Glomerular endothelial cell (primary cell): ENCODE measurements around the gene RASA3. TPM values are rescaled to one million over a fixed set of nuclear protein-coding genes. Genes with fewer than 3 reads are reported as not detected.

ENCODE experiments used
- DNase-seq: peaks from one replicate; pipeline ENCODE4 v3.0.0-alpha.2; 2011; ENCODE audit warnings: low read depth, low spot score; ENCODE audit errors: extremely low read depth
- total RNA-seq: library from RNA; depleted of rRNA; stranded (reverse); fragments of >200 nt; gene quantifications from 2 replicates; pipeline ENCODE4 v1.2.3, GENCODE V29; 2015

The RASA3 gene
- total RNA-seq, 1 donor from 2014 or later: 73.2 TPM

DNA sequence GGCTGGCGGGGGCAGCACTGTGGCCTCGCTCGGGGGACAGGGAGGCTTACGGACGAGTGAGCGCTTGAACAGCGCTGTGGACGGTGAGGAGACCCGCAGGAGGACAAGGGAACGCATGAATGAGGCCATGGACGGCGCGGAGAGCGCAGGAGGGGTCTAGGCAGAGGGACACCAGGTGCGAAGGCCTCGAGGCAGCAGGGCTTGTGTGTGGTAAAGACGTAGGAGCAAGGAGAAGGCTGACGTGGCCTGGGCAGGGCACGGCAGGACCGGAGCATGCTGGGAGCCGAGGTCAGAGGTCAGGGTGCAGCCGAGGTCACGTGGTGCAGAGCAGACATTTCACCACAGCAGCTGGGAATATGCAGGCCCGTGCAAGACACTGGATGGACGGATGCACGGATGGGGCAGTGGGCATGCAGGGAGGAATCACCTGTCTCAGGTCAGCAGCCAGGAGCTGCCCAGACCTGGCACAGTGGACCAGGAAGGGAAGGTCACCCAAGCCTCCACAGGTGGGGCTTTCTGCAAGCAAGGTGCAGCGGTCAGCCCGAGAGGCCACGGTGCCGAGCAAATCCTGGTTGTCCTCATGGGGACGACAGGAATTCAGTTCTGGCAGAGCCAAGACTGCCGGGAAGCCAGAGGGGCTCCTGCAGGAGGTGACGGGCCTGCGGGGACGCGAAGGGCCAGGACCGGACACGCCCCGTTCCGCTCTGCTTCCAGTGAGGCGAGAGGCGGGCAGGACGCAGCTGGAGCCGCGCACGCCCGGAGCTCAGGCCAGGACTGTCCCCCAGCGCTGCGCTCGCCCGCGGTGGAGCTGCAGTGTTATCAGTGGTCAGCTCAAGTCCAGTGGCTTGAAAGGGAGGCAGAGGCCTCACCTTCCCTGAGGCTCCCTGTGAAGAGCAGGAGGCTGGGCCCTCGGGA is 72.2 kb downstream of the RASA3 start:
- no peak for DNase-seq

DNA sequence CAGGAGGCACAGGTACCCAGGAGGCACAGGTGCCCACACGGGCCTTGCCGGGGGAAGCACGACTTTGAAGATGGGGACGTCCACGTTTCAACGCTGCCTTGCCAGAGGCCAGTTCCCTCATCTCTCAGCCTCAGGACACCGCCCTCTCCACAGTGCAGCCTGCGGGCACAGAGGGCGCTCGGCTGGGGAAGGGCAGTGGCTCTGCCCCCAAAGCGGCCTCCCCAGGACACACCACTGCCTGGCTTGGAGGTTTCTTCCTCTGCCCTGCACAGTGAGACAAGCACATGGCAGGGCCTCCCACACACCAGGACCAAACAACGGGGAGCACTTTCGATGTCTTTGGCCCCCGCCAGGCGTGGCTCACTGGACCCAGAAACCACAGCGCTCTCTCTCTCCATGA is 73.0 kb downstream of the RASA3 start:
- DNase-seq: no peak

DNA sequence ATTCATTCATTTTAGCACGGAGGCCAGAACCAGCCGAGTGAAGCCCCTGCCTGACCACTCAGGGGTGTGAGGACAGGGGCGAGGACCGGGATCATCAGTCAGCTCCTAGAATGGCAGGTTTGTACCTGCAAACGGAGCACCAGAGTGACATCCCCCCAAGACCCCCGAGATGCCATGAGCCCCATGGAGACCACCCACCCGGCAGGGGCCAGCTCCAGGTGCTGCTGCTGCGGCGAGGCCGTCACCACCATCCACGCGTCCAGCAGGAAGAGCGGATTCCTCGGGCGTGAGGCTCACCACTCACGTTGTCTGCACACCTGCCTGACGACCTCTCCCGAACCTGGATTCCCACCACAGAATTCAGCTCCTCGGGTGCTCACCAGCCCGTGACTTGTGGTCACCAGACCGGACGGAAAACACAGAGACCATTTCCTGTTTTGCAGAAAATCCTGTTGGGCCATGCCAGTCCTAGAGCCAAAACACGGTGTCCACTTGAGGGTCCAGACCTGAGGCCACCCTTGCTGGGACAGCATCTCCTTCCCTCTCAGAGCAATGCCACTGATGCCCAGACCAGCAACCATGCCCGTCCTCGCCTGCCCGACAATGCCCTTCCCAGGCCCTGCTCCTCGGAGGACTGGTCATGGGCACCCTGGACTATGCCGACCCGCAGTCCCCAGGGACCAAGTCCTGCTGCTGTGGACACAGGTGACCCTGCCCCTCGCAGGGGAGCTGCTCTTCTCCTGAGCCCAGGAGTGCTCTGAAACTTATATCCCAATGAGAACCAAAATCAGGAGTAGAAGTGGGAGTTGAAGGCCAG is 74.2 kb downstream of the RASA3 start:
- no peak for DNase-seq

DNA sequence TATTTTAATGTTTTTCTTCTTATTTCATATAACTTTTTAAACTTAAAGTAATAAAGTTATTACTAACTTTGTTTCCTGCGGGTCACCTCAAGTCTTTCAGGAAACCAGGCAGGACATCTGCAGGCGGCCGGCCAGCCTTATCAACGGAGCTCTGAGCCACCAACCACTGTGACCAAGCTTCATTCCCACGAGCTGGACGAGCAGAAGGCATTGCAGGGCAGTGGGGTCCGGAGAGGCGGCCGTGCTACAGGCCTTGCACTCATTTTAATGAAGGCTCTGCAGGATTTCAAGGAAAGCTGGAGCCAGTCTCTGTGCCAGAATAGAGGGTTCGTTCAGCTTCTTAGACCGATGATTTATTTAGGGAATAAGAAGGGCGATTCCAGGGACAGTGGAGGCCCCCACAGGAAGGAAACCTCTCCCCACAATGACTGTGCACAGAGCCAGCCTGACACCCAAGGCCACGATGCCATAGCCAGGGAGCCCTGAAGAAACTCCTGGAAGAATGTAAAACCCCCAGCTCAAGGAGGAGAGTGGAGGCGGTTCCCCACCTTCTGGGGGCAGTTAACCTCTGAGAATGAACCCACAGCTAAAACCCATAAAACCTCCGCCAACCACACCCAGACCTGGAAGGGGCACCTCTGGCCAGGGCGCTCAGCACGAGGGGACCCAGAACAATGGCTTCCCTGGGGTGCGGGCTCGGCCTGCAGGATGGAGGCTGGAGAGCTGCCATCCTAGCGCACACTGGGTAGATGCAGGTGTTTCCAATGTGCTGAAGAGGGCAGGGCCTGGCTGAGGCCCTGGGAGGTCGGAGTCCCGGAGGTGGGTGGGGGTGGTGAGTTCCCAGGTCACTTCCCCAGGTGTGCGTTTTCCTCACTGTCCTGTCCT is 75.0 kb downstream of the RASA3 start:
- DNase-seq: no peak

DNA sequence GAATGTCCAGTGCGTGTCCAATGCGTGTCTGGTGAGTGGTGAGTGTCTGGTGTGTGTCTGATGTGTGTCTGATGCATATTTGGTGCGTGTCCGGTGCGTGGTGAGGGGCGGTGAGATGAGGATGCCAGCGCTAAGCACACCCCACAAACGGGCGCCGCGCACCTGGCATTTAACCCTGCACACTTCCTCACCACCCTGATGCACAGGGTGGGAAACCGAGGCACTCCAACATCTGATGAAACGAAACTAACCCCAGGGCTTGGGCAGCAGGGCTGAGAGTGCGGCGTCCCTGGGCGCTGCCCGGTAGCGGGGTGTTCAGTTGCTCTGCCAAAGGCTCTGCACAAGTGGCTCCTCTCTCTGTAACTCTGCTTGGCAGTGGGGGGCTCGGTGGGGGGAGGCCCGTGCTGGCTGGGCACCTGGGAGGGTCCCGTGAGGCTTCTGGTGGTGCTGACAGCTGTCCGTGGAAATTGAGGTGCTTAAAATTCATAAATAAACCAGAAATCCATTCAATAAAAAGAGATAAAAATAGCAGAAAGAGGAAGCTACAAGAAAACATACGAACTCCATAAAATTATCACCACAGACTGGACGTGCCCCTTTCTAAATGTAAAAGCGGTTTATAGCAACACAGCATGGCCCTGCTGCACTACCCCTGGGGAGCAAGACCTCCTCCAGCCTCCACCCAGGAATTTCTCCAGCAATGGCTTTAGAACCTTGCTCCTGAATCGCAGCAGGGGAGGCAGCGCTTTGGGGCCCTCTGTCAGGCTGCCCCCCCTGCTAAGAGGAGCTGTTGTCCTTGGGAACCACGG is 76.0 kb downstream of the RASA3 start:
- no peak for DNase-seq

DNA sequence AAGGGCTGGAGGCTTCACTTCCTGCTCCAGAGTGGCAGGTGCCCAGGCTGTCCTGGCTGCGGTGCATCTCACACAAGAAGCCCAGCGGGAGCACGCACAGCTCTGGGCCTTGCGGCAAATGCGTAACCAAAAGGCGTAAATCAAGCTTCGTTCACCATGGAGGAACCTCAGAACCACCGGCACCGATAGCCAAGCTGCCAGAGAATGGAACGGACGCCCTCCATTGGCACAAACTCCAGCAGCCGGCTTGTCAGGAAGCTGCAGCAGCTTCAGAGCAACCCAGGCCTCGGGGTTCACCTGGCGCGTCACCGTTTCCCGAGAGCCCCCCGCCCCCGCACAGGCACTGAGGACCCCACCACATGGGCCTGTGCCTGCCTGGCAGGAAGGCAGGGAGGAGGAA is 76.7 kb downstream of the RASA3 start:
- no peak for DNase-seq

DNA sequence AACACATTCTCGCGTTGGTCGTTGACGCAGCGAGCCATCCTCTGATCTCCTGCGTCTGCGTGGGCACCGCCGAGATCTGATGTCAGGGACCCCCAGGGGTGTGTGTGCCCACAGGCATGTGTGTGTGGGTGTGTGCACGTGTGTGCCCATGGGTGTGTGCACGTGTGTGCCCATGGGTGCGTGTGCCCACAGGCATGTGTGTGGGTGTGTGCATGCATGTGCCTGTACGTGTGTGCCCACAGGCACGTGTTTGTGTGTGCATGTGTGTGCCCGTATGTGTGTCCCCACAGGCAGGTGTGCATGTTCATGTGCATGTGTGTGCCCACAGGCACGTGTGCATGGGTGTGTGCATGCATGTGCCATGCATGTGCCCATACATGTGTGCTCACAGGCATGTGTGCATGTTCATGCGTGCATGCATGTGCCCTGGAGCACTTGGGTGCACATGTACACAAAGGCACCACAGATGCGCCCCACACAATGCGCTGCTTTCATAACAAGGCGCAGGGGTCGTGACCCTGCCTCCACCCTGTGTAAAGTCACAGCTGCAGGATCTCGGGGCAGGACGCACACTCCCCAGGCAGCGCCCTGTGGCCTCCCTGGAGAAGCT is 77.5 kb downstream of the RASA3 start:
- DNase-seq: no peak

DNA sequence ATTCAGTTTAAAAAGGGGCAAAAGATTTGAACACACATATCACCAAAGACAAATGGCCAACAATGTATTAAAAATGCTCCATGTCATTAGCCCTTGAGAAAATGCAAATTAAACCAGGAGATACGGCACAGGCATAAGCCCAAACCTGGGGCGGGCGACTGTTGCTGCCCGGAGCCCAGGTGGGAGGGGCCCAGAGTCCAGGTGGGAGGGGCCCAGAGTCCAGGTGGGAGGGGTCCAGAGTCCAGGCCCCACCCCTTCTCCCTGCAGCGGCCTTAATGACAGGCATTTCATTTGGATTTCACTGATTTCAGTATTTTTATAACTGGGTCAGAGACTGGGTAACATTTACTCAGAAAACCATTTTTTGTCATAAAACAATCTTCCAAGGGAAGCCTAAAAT is 78.2 kb downstream of the RASA3 start:
- DNase-seq: no peak

DNA sequence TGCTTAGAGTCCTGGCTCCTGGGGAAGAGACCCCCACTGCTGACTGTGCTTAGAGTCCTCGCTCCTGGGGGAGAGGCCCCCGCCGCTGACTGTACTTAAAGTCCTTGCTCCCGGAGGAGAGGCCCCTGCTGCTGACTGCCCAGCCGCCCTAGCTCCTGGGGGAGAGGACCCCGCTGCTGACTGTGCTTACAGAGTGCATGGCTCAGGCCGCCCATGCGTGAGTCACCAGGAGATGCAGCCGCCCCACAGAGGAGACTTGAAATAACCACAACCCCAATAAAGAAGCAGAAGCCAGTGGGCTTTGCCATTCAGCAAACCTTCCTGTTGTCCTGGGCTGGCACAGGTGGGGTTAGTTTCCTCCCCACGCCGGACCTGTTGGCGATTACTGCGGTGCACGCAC is 79.4 kb downstream of the RASA3 start:
- no peak for DNase-seq

DNA sequence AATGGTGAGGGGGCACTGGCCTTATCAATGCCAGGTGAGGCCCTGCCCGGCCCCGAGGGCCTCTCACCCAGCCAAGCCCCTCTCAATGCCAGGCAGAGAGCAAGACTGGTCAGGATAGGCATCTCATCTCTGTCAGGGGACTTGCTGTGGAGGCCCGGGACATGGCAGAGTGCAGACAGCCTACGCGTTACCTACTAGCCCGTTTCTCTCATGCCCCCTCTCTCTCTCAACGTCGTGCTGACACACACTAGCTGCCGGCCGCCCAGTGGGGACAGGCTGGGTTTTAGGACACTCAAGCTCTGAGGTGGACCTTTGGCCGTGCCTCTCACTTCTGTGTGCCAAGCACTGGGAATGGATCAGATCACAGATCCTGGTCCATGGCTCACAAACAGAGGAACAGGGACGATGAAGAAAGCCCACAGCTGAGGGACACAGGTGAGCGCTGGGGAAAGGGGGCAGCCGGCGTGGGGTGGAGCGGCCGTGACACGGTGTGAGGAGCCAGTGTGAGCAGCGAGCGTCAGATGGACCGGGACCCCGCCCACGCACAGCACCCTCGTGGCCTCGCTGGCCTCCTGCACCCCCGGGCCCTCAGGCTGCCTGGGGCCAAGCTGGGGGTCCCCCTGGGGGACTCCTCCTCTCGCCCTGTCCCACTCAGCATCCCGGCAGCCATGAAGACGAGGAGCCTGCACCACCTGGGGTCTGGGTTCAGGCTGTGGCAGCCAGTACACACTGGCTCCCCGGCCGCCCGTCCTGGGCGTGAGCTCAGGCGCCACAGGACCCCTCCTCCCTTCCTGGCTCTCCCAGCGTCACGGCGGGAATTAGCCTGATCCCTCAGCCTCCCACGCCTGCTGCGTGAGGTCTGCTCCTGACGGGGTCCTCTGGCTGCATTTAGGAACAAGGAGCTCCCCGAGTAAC is 81.6 kb downstream of the RASA3 start:
- DNase-seq: no peak

DNA sequence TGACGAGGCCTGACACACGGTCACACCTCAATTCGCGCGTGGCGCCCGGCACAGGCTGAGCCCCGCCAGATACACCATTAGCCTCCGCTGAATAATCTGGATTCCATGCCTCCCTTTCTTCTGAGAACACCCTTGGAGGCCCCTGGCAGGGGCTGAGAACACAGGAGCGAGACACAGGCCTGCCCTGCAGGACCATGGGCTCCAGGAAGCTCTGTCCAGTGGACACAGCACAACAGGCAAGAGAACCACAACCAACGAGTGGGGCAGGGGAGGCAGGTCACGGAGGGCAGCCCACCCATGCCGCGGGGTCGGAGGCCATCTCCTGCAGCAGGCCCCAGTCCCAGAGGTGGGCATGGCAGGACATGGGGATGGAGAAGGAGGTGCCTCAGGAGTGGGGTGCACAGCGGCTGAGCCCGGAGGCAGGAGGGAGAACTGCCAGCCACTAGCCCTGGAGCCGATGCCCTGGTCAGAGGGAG is 82.8 kb downstream of the RASA3 start:
- DNase-seq: no peak

DNA sequence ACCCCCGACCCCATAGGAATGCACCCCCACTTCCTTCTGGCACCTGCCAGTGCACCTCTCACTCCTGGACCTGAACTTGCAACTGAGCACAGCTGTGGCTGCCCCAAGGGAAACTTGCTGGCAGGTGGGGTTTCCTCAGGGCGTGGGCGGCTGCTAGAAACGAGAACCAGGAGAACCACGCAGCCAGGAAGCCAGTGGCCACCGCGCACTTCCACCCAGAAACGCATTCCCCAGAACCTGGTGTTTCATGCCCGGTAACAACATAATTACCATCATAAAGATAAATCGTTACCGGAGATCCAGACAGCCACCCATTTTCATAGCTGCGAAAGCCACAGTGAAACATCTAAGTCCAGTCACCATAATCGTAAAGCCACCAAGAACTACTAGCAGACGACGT is 83.4 kb downstream of the RASA3 start:
- DNase-seq: no peak

DNA sequence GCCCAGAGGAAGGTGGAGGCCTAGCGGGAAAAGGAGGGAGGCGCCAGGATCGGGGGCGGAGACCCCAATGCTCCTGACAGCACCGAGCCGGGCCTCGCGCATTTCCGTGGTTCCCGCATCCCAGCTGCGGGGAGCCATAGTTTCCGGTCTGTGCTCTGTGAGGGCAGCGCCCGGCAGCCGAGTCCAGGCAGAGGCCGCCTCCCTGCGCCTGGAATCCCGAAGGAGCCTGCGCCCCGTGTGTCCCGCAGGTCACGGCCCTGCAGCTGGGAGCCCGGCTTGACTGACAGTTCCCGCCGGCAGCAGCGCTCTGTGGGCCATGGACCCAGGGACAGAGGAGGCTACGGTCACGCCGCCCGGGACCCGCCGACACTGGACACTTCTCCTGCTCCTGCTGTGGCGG is 84.0 kb downstream of the RASA3 start:
- DNase-seq: no peak

DNA sequence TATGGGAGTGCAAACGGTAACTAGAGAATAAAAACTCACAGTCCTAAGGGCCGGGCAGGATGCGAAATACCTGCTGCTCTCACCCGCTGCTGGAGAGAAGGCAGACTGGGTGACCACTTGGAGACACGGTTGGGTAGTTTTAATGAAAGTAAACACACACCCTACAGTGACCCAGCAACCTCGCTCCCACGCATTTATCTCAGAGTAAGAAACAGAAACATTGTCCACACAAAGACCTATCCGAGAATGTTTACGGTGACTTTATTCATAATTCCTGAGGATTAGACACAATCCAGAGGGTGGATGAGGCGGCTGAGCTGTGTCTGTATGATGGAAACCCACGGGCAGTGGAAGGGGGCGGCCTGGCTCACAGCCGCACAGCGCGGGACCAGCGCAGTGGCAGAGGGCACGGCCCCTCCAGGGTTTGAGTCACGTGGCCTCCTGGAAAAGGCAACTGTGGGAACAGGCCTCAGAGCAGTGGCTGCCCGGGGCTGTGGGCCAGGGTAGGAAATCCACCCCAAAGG is 85.0 kb downstream of the RASA3 start:
- no peak for DNase-seq

DNA sequence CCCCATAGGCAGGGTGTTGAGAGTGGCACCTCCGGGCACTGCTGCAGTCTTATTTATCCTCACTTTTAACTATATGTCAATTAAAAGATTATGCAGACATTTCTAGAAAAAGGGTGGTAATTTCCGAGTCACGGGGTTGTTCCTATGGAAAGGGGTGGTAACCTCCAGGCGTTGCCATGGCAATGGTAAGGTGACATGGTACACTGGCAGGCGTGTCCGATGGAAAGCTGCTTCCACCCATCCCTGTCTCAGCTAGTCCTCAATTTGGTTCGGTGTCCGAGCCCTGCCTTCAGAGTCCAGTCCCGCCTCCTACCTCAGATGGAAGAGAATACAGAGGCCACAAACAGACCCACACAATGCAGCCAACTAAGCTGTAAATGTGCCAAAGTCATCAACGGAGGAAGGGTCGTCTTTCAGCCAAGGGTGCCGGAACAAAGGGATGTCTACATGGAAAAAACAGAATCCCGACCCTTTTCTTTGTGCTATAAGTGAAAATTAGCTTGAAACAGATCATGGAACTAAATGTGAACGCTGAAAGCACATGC is 85.9 kb downstream of the RASA3 start:
- no peak for DNase-seq

DNA sequence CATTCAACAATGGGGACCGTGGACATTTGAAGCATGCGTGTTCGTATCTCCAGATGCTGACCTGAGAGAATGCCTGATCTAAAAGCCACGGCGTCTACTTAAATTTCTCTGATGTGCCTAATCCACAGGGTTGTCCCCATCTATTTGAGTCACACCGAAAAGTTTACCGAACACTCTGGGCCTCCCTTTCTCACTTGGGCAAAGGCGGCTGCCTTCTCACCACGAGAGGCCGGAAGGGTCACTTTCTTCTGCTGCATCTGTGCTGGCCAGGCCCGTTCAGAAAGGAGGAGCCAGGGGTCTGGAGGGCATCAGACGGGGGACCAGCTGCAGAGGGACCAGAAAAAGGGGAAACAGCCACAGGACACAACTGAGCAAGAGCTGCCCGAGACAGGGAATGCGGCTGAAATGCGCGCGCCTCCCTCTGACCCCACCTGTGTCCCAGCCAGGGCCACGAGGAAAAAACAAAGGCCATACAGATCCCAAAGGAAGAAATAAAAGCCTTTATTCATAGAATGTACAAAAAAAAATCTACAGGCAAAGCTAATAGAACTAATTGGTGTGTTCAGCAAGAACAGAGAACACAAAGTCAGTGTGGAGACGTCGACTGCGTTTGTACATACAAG is 87.2 kb downstream of the RASA3 start:
- no peak for DNase-seq

DNA sequence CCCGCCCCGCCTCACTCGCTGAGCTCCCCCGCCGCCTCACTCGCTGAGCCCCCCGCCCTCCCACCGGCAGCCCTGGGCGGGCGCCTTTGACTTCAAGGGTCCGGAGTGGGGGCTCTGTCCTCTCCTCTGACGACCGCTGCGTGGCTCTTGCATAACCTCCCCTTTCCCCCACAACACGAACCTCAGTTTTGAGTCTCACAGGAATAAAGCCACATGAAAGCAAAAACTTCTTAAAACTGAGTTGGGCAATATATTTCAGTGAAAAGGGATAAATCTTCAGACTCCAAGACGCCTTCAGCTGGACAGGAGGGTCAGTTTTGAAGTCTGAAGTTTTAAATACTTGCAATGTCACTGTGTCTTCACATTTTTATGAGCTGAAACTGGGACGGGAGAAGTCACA is 87.9 kb downstream of the RASA3 start:
- DNase-seq: no peak
